IMR-90 (cell line): ENCODE data around the gene GAS7. TPM values are rescaled to one million over a fixed set of nuclear protein-coding genes. Genes with fewer than 3 reads are reported as not detected.

Source experiments
- ATAC-seq: fragments of 200-7000 bp; cut with Tn5 transposase; 2 replicates; pipeline ENCODE4 v1.9.1; 2020; ENCODE audit warnings: low read depth, mild to moderate bottlenecking, moderate library complexity
- BruUV-seq: library from RNA; stranded (reverse); fragments of 400-500 nt; replicated peaks from 2 replicates; lab custom pipeline; 2021; lab: Mats Ljungman, UMichigan
- CTCF ChIA-PET: fragments of 300-600 bp; formaldehyde crosslinking; extraction: SDS; loops from one replicate; lab custom pipeline; 2021; ENCODE audit warnings: antibody characterized with exemption; lab: Yijun Ruan, JAX
- POLR2A ChIA-PET: fragments of 300-600 bp; sonication (Branson Sonifier 250); formaldehyde crosslinking; loops from one replicate; lab custom pipeline; 2022; ENCODE audit warnings: antibody characterized with exemption; ENCODE audit not compliant: unreplicated experiment; lab: Charles Lee
- DNase-seq: peaks from one replicate; pipeline ENCODE4 v3.0.0; 2013
- H2AFZ ChIP-seq: replicated peaks from 2 replicates; pipeline ENCODE3; 2013; ENCODE audit warnings: low read length, mild to moderate bottlenecking; ENCODE audit not compliant: poor library complexity
- H2AK5ac ChIP-seq: 2 replicates; pipeline ENCODE4 v1.6.1; 2013; ENCODE audit warnings: low read depth, low read length, inconsistent platforms
- H2AK9ac ChIP-seq: replicated peaks from 2 replicates; pipeline ENCODE3; 2013; ENCODE audit warnings: mild to moderate bottlenecking, low read depth, low read length, moderate library complexity; ENCODE audit not compliant: poor library complexity
- H2BK120ac ChIP-seq: 2 replicates; pipeline ENCODE4 v1.6.1; 2013; ENCODE audit warnings: low read depth, low read length, inconsistent platforms
- H2BK15ac ChIP-seq: 3 replicates; pipeline ENCODE4 v1.6.1; 2013; ENCODE audit warnings: low read depth, low read length, inconsistent platforms
- H2BK20ac ChIP-seq: 2 replicates; pipeline ENCODE4 v1.6.1; 2013; ENCODE audit warnings: low read depth, mild to moderate bottlenecking, inconsistent platforms, low read length, moderate library complexity
- H2BK5ac ChIP-seq: 2 replicates; pipeline ENCODE4 v1.6.1; 2013; ENCODE audit warnings: mild to moderate bottlenecking, low read depth, low read length, inconsistent platforms; ENCODE audit not compliant: poor library complexity, severe bottlenecking
- H3K14ac ChIP-seq: replicated peaks from 2 replicates; pipeline ENCODE4 v1.6.1; 2013; ENCODE audit warnings: low read depth, low read length, inconsistent platforms
- H3K18ac ChIP-seq: 2 replicates; pipeline ENCODE4 v1.6.1; 2013; ENCODE audit warnings: low read depth, low read length, control low read depth
- H3K23ac ChIP-seq: 2 replicates; pipeline ENCODE4 v1.6.1; 2013; ENCODE audit warnings: low read depth, low read length, inconsistent platforms
- H3K27ac ChIP-seq: 2 replicates; pipeline ENCODE4 v1.5.1; 2013; ENCODE audit warnings: mild to moderate bottlenecking, control low read depth, low read length; ENCODE audit not compliant: insufficient read depth
- H3K27me3 ChIP-seq: 2 replicates; pipeline ENCODE4 v1.6.1; 2013; ENCODE audit warnings: low read length; ENCODE audit not compliant: control insufficient read depth, insufficient read depth
- H3K36me3 ChIP-seq: 2 replicates; pipeline ENCODE4 v1.6.1; 2013; ENCODE audit warnings: low read length, mixed read lengths; ENCODE audit not compliant: control insufficient read depth, insufficient read depth
- H3K4ac ChIP-seq: 2 replicates; pipeline ENCODE4 v1.6.1; 2013; ENCODE audit warnings: low read depth, low read length, inconsistent platforms
- H3K4me1 ChIP-seq: 2 replicates; pipeline ENCODE4 v1.6.1; 2013; ENCODE audit warnings: low read length, mixed read lengths; ENCODE audit not compliant: control insufficient read depth, insufficient read depth
- H3K4me2 ChIP-seq: 2 replicates; pipeline ENCODE4 v1.6.1; 2013; ENCODE audit warnings: low read depth, mild to moderate bottlenecking, control low read depth, low read length, moderate library complexity
- H3K4me3 ChIP-seq: 2 replicates; pipeline ENCODE4 v1.5.1; 2013; ENCODE audit warnings: low read depth, mild to moderate bottlenecking, control low read depth, low read length, moderate library complexity; ENCODE audit not compliant: insufficient read depth
- H3K56ac ChIP-seq: 2 replicates; pipeline ENCODE4 v1.6.1; 2013; ENCODE audit warnings: low read length, inconsistent platforms; ENCODE audit not compliant: insufficient read depth; ENCODE audit errors: extremely low read depth
- H3K79me1 ChIP-seq, 2 experiments: 2 replicates each; pipeline ENCODE4 v1.6.1; 2013; ENCODE audit warnings: low read length in 2 of 2, inconsistent platforms in 1 of 2, low read depth in 1 of 2
- H3K9ac ChIP-seq: 2 replicates; pipeline ENCODE4 v1.6.1; 2013; ENCODE audit warnings: low read depth, low read length, control low read depth
- H3K9me1 ChIP-seq: 2 replicates; pipeline ENCODE4 v1.6.1; 2013; ENCODE audit warnings: low read length, inconsistent platforms; ENCODE audit not compliant: insufficient read depth
- H3K9me3 ChIP-seq: 2 replicates; pipeline ENCODE4 v1.6.1; 2013; ENCODE audit warnings: low read length; ENCODE audit not compliant: control insufficient read depth, insufficient read depth
- H4K20me1 ChIP-seq: 2 replicates; pipeline ENCODE4 v1.6.1; 2013; ENCODE audit warnings: low read length, inconsistent platforms; ENCODE audit not compliant: insufficient read depth
- H4K5ac ChIP-seq: 2 replicates; pipeline ENCODE4 v1.6.1; 2013; ENCODE audit warnings: mild to moderate bottlenecking, low read depth, low read length, control low read depth
- H4K8ac ChIP-seq, 2 experiments: 2 replicates each; pipeline ENCODE4 v1.6.1; 2013; ENCODE audit warnings: low read depth in 2 of 2, low read length in 2 of 2, control low read depth in 1 of 2, inconsistent platforms in 1 of 2
- H4K91ac ChIP-seq: 2 replicates; pipeline ENCODE4 v1.6.1; 2013; ENCODE audit warnings: low read depth, low read length, inconsistent platforms; ENCODE audit not compliant: insufficient read depth
- BHLHE40 ChIP-seq: fragments of 150-350 bp; IDR thresholded peaks from 2 replicates; pipeline ENCODE4 v1.6.1; 2016; ENCODE audit warnings: mild to moderate bottlenecking, low read depth, low read length
- CTCF ChIP-seq: conservative IDR thresholded peaks from 2 replicates; pipeline ENCODE4 v1.5.1; 2012; ENCODE audit warnings: mild to moderate bottlenecking, low read depth, low read length, improper control_type of control experiment
- FOS ChIP-seq: fragments of 150-350 bp; IDR thresholded peaks from 2 replicates; pipeline ENCODE4 v1.6.1; 2016; ENCODE audit warnings: low read depth, low read length
- MAZ ChIP-seq: IDR thresholded peaks from 2 replicates; pipeline ENCODE4 v1.6.1; 2012; ENCODE audit warnings: low read depth, mild to moderate bottlenecking, low read length, improper control_type of control experiment, moderate library complexity, borderline replicate concordance
- MXI1 ChIP-seq: IDR thresholded peaks from 2 replicates; pipeline ENCODE4 v1.6.1; 2012; ENCODE audit warnings: low read depth, mild to moderate bottlenecking, low read length, moderate library complexity, borderline replicate concordance
- NFE2L2 ChIP-seq: fragments of 150-350 bp; IDR thresholded peaks from 2 replicates; pipeline ENCODE4 v1.6.1; 2016; ENCODE audit warnings: low read depth, mild to moderate bottlenecking, low read length
- RAD21 ChIP-seq: IDR thresholded peaks from 2 replicates; pipeline ENCODE4 v1.6.1; 2012; ENCODE audit warnings: low read length, improper control_type of control experiment
- SMC3 ChIP-seq: fragments of 150-350 bp; IDR thresholded peaks from 2 replicates; pipeline ENCODE4 v1.6.1; 2016; ENCODE audit warnings: low read depth, mild to moderate bottlenecking, antibody characterized with exemption, low read length, moderate library complexity
- USF2 ChIP-seq: fragments of 150-350 bp; IDR thresholded peaks from 2 replicates; pipeline ENCODE4 v1.6.1; 2017; ENCODE audit warnings: mild to moderate bottlenecking, antibody characterized with exemption, low read length, low read depth
- WGBS, 2 experiments: methylation state at CpG; one replicate each; pipeline versions ENCODE4 v1.1.5 to v1.1.7; 2013; ENCODE audit warnings: missing lambda C conversion rate in 2 of 2; ENCODE audit not compliant: insufficient read length in 1 of 2; ENCODE audit errors: extremely low coverage in 2 of 2; 5-methylcytosine and 5-hydroxymethylcytosine counted together
- dilution Hi-C: fragments of 300-500 bp; cut with HindIII; formaldehyde crosslinking; loops from one replicate; pipeline ENCODE4 v1.14.3; 2018; ENCODE audit warnings: low sequenced_read_pairs; ENCODE audit not compliant: unreplicated experiment
- in situ Hi-C: fragments of 300-500 bp; cut with MboI; formaldehyde crosslinking; loops from 3 replicates; pipeline ENCODE4 v1.14.3; 2019; ENCODE audit warnings: low sequenced_read_pairs, inconsistent platforms, mixed read lengths
- intact Hi-C: fragments of 100-400 bp; cut with micrococcal nuclease; formaldehyde crosslinking; loops from 2 replicates; pipeline ENCODE4 v1.10.0; 2022
- polyA plus RNA-seq, 3 experiments: library from polyadenylated mRNA; depleted of rRNA; stranded (reverse); fragments of >200 nt; gene quantifications; 2 replicates each; pipeline ENCODE4 v1.2.3, GENCODE V29; 2012; ENCODE audit warnings: low replicate concordance in 1 of 3
- total RNA-seq: library from RNA; depleted of rRNA; stranded (reverse); fragments of >200 nt; gene quantifications from 2 replicates; pipeline ENCODE4 v1.2.3, GENCODE V29; 2012

The GAS7 gene
- total and polyA plus RNA-seq, 2 of the 4 experiments (the other 2 are of a cell fraction), result 4.6 to 5.0 TPM

GRCh38 chr17:10083864-10084263 is 114.5 kb downstream of the GAS7 start:
- H3K27me3 ChIP-seq, result no peaks in the 10 kb centered on the region
- H3K4me3 ChIP-seq, result no peak overlapping the region
- no TSS peak for BruUV-seq
- peaks cover 7% of the 10 kb centered on the region; the same call in 1 of the 2 replicates for H3K9me1 ChIP-seq
- H3K23ac ChIP-seq, result no peak overlapping the region
- DNase-seq, result no peak
- H3K4ac ChIP-seq, result no peak overlapping the region
- H3K36me3 ChIP-seq, result no peaks in the 10 kb centered on the region
- ChIA-PET POLR2A (no interaction called here), CTCF (no interaction called here)
- no peak overlapping the region for H2AK9ac ChIP-seq
- H2BK120ac ChIP-seq, result no peak overlapping the region
- no peak for ATAC-seq
- dilution Hi-C loops (no loop called here), intact Hi-C loops (no loop called here), in situ Hi-C loops (no loop called here)
- H2BK5ac ChIP-seq, result no peak overlapping the region
- H4K8ac ChIP-seq, result no peak overlapping the region
- H2BK15ac ChIP-seq, result no peak overlapping the region
- H4K20me1 ChIP-seq, result no peaks in the 10 kb centered on the region
- H4K5ac ChIP-seq, result no peak overlapping the region
- H2BK20ac ChIP-seq, result no peak overlapping the region
- no peak overlapping the region for H2AFZ ChIP-seq
- no peak overlapping the region for H3K56ac ChIP-seq
- H3K14ac ChIP-seq, result no peak overlapping the region
- H3K9me3 ChIP-seq, result no peaks in the 10 kb centered on the region; the same call in 1 of the 2 replicates
- no peak overlapping the region for H3K27ac ChIP-seq
- no CpG with 5 or more reads among the region's 3 CpGs for WGBS, 2 experiments
- 0 out of 4 replicates have a peak, but pooled peaks cover 0 to 3% of the 10 kb centered on the region in 2 experiments for H3K79me1 ChIP-seq
- H3K4me1 ChIP-seq, result peaks cover 9% of the 10 kb centered on the region
- no peak overlapping the region for H2AK5ac ChIP-seq
- H3K9ac ChIP-seq, result no peak overlapping the region
- H4K91ac ChIP-seq, result no peak overlapping the region
- H3K18ac ChIP-seq, result no peak overlapping the region
- no peak overlapping the region for H3K4me2 ChIP-seq
- TF ChIP-seq MAZ, result no peak
- TF ChIP-seq RAD21, result no peak
- no peak for TF ChIP-seq BHLHE40
- TF ChIP-seq NFE2L2, result no peak
- no peak for TF ChIP-seq CTCF
- TF ChIP-seq MXI1, result no peak
- TF ChIP-seq FOS, result no peak
- TF ChIP-seq SMC3, result no peak
- TF ChIP-seq USF2, result no peak
